H1 (cell line): ENCODE results near the gene GNAI2. TPM values are rescaled to one million over a fixed set of nuclear protein-coding genes. Genes with fewer than 3 reads are reported as not detected.
A peak's percentile ranks its signal among the peaks of the same experiment; 100 is the strongest.

Experiments
- CTCF ChIP-seq, 3 experiments: IDR thresholded peaks; 1 replicate in 2 of 3; 2 replicates in 1 of 3; pipeline versions ENCODE4 v1.5.1 to v1.6.1; 2011; ENCODE audit warnings: low read length in 3 of 3, mild to moderate bottlenecking in 3 of 3, inconsistent platforms in 2 of 3, low read depth in 1 of 3, moderate library complexity in 1 of 3; ENCODE audit not compliant: insufficient read depth in 1 of 3; ENCODE audit errors: control extremely low read depth in 1 of 3
- EP300 ChIP-seq, 2 experiments: IDR thresholded peaks; 1 replicate in 1 of 2; 2 replicates in 1 of 2; pipeline ENCODE4 v1.6.1; 2011 to 2012; ENCODE audit warnings: low read depth in 2 of 2, low read length in 2 of 2, mild to moderate bottlenecking in 2 of 2, borderline replicate concordance in 1 of 2, inconsistent platforms in 1 of 2, moderate library complexity in 1 of 2
- polyA plus RNA-seq, 7 experiments: library from polyadenylated mRNA; depleted of rRNA in 3 of 7; stranded (reverse) in 5 of 7; unstranded in 2 of 7; fragments of >200 nt in 5 of 7; fragments of 200-250 nt in 2 of 7; gene quantifications; 1 replicate in 5 of 7; 2 replicates in 1 of 7; 4 replicates in 1 of 7; pipeline versions ENCODE4 v1.2.1 to v1.2.3, GENCODE V29; 2011 to 2013; ENCODE audit warnings: missing spikeins in 2 of 7, mixed read lengths in 2 of 7
- total RNA-seq: library from RNA; stranded (reverse); fragmentation: NEBNext Ultra II Directional; extraction: Animal tissue kit (Norgen Biotek cat#: 25700); gene quantifications from 2 replicates; pipeline ENCODE4 v1.2.1, GENCODE V29; 2021

Gene GNAI2
- total and polyA plus RNA-seq, 2 of the 8 experiments (the other 6 are each of a cell fraction or from before 2014, with no cell fraction given) = 168 to 539 TPM

GRCh38 chr3:50221411-50222168 lies 14.4 kb upstream of the GNAI2 start (continued):
- TF ChIP-seq EP300 (IDR thresholded peaks at IDR 0.05; ENCODE audit: borderline replicate concordance in 1 of 2, low read depth in 2 of 2, low read length in 2 of 2) (no peak), CTCF (IDR thresholded peaks at IDR 0.05; ENCODE audit: control extremely low read depth in 1 of 3, insufficient read depth in 1 of 3, low read depth in 1 of 3, low read length in 3 of 3) (peak in 2 of 3 experiments; percentile 77 to 91; a peak in 3 of 4 replicates)
